Stimulated activated CD4-positive, alpha-beta T cell treated with anti-CD3 and anti-CD28 coated beads, Interleukin-1b, Interleukin-23, amount 100 ng/mL, for 4 hours (primary cell): ENCODE results near the gene EIF2S2.

ENCODE experiments used
- DNase-seq, 2 donors: peaks; one replicate each; pipeline ENCODE4 v3.0.0-alpha.2; 2020; ENCODE audit warnings: low read depth in 2 of 2

Gene EIF2S2

GRCh38 chr20:34122274-34122980, 10.4 kb upstream of the EIF2S2 start:
- no peak for DNase-seq

- no peak for DNase-seq
These were observed 8.2 kb upstream of the EIF2S2 start for GRCh38 chr20:34120213-34120612.

GRCh38 chr20:34115232-34115631, 3.2 kb upstream of the EIF2S2 start:
- DNase-seq: no peak

GRCh38 chr20:34114809-34115208, 2.8 kb upstream of the EIF2S2 start:
- no peak for DNase-seq

DNA sequence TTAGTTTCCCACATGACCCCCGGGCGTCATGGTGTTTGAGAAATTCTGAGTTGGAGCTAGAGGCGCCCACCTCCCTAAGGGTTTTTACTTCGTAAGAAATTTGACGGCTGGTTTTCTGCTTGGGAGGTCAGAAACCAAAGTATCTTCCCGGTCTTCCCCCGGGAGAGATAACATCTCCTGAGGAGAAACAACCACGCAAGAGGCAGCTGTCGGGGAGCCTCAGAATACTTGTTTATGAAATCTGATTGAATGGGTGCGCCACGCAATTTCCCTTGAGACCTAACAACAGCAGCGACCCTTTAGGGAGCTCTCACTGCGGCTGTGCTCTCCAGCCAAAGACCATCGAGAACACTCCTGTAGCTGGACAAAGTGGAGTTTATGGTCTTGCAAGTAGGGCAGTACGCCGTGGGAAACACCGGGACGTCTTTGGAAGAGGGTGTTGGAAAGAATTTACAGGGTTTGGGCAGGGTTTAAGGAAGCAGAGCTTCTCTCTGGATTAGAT, 608 bp upstream of the EIF2S2 start:
- no peak for DNase-seq

DNA sequence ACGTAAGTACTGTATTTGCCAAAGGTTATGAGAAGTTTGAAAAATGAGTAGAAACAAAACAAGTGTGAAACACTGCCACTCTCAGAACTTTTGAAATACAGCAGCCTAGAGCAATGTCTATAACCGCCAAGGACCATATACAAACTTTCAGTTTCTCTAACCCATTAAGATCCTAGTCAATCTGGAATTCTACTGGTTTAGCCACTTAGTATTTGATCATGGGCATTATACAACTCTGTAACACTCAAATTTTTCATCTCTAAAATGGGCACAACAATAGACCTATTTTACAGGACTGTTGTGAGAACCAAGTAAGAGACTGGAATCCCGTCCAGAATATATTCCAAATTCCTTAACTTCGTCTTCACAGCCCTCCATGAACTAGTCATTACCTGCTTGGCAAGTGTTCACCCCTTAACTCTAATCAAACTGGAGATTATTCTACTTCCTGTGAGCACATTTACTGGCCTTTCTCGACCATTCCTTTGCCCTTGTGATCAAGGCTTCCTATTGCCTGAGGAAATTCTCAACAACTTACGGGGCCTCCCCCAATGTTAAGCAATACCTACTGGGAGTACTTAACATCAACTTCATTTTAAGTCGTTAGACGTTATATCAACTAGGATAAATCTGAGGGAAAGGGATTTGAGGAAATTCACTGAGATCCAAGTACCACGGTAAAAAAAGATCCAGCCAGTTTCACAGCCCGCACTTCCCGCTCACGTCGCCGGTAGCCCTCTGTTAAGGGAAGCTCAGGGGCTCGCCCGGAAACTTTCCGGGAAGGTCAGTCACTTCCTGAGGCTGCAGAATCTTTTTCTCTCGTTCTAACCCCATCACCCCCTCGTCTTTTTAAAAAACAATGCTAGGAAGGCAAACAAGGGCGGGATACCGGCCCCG, 1.1 kb downstream of the EIF2S2 start:
- DNase-seq: no peak

DNA sequence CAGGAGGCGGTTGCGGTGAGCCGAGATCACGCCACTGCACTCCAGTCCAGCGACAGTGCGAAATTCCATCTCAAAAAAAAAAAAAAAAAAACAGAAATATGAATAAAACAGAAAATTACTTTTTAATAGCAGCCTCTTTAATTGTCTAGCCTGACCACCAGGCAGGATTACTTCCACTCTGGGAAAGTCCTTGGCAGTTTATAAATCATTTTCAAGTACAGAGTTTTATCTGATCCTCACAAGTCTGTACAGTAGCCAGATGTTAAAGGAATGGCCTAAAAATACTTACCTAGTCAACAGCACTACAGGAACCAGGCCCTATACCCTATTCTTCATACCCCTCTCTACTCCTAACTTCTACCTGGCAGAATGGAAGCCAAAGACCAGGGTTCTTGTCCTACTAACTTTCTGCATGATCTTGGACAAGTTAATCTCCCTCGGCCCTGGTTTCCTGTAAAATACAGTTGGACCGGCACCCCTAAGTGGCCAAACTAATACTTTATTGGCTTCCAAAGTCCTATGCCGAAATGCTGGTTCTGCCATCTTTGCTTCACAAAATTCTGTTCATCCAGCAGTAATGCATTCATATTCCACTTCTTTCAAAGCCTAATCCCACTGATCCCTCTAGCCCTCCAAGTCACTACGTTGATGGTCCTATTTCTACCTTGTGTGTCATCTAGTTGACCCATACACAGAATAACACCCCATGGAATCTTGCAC, 1.9 kb downstream of the EIF2S2 start:
- no peak for DNase-seq

GRCh38 chr20:34109442-34109841, 2.6 kb downstream of the EIF2S2 start:
- DNase-seq: no peak

GRCh38 chr20:34108616-34109174, 3.3 kb downstream of the EIF2S2 start:
- DNase-seq: no peak

- no peak for DNase-seq
These were observed 5.9 kb downstream of the EIF2S2 start for GRCh38 chr20:34105978-34106675.

- DNase-seq: no peak
These were observed 8.0 kb downstream of the EIF2S2 start for GRCh38 chr20:34104059-34104458.

GRCh38 chr20:34102342-34102741, 9.7 kb downstream of the EIF2S2 start:
- no peak for DNase-seq

GRCh38 chr20:34100576-34100975, 11.5 kb downstream of the EIF2S2 start:
- no peak for DNase-seq

GRCh38 chr20:34099675-34100074, 12.4 kb downstream of the EIF2S2 start:
- DNase-seq: no peak

- no peak for DNase-seq
These were observed 13.5 kb downstream of the EIF2S2 start for GRCh38 chr20:34098570-34098969.

GRCh38 chr20:34096699-34097444, 15.2 kb downstream of the EIF2S2 start:
- DNase-seq: no peak

- no peak for DNase-seq
These were observed 16.2 kb downstream of the EIF2S2 start for GRCh38 chr20:34095825-34096224.

- no peak for DNase-seq
These were observed 18.1 kb downstream of the EIF2S2 start for GRCh38 chr20:34093895-34094294.

GRCh38 chr20:34091637-34092200, 20.3 kb downstream of the EIF2S2 start:
- no peak for DNase-seq

DNA sequence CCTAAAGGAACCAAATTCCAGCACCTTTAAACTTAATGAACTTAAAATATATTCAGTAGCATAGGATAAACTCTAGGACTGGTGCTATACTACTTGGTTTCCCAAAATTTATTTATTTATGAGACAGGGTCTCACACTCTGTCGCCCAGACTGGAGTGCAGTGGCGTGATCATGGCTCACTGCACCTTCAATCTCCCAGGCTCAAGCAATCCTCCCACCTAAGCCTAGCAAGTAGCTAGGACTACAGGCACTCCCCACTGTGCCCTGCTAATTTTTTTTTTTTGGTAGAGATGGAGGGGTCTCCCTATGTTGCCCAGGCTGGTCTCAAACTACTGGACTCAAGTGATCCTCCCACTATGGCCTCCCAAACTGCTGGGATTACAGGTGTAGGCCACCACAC, 21.4 kb downstream of the EIF2S2 start:
- DNase-seq: no peak
